ENCODE measurements around the gene RASSF5.
"Not testable (repeated sequence)": the region's sequence is repeated elsewhere in the genome, so short reads cannot be mapped to it uniquely, and the experiment has no call there.

RASSF5 gene

GRCh38 chr1:206575894-206576737 is 68.8 kb downstream of the RASSF5 start:
- no peak for DNase-seq
- in situ Hi-C loops (cut with MboI; ENCODE audit: low pct_unique_long_range_greater_than_20kb, low sequenced_read_pairs), result no loop called here

- no peak for DNase-seq
- in situ Hi-C loops (cut with MboI; ENCODE audit: low pct_unique_long_range_greater_than_20kb, low sequenced_read_pairs), result no loop called here
Measured at GRCh38 chr1:206577626-206578025, 70.3 kb downstream of the RASSF5 start.

- in situ Hi-C loops (cut with MboI; ENCODE audit: low pct_unique_long_range_greater_than_20kb, low sequenced_read_pairs), result no loop called here
- DNase-seq, result no peak
Measured at GRCh38 chr1:206578068-206578977, 71.0 kb downstream of the RASSF5 start.

- in situ Hi-C loops (cut with MboI; ENCODE audit: low pct_unique_long_range_greater_than_20kb, low sequenced_read_pairs), result no loop called here
Measured at GRCh38 chr1:206578978-206579374, 71.6 kb downstream of the RASSF5 start.

GRCh38 chr1:206579747-206580437 is 72.6 kb downstream of the RASSF5 start:
- in situ Hi-C loops (cut with MboI; ENCODE audit: low pct_unique_long_range_greater_than_20kb, low sequenced_read_pairs), result loop anchor here (10.0 kb wide), 1 partner anchor 85 kb away; no protein-coding TSS in a partner anchor
- DNase-seq, result peak; percentile 96

More at GRCh38 chr1:206578978-206579374, 71.6 kb downstream of the RASSF5 start:
- no peak for DNase-seq

- no peak for DNase-seq
- in situ Hi-C loops (cut with MboI; ENCODE audit: low pct_unique_long_range_greater_than_20kb, low sequenced_read_pairs), result loop anchor here (10.0 kb wide), 1 partner anchor 86 kb away; no protein-coding TSS in a partner anchor
Measured at GRCh38 chr1:206580438-206581113, 73.2 kb downstream of the RASSF5 start.

GRCh38 chr1:206581114-206581497 is 73.8 kb downstream of the RASSF5 start:
- in situ Hi-C loops (cut with MboI; ENCODE audit: low pct_unique_long_range_greater_than_20kb, low sequenced_read_pairs), result loop anchor here (10.0 kb wide), 1 partner anchor 86 kb away; no protein-coding TSS in a partner anchor

GRCh38 chr1:206581571-206581981 is 74.2 kb downstream of the RASSF5 start:
- peak; percentile 76 for DNase-seq
- in situ Hi-C loops (cut with MboI; ENCODE audit: low pct_unique_long_range_greater_than_20kb, low sequenced_read_pairs), result loop anchor here (10.0 kb wide), 1 partner anchor 87 kb away; no protein-coding TSS in a partner anchor

More at GRCh38 chr1:206581114-206581497, 73.8 kb downstream of the RASSF5 start:
- not testable (repeated sequence) for DNase-seq

GRCh38 chr1:206582537-206582936 is 75.2 kb downstream of the RASSF5 start:
- in situ Hi-C loops (cut with MboI; ENCODE audit: low pct_unique_long_range_greater_than_20kb, low sequenced_read_pairs), result loop anchor here (10.0 kb wide), 1 partner anchor 88 kb away; no protein-coding TSS in a partner anchor
- DNase-seq, result no peak

GRCh38 chr1:206582971-206583706 is 75.8 kb downstream of the RASSF5 start:
- DNase-seq, result no peak
- in situ Hi-C loops (cut with MboI; ENCODE audit: low pct_unique_long_range_greater_than_20kb, low sequenced_read_pairs), result loop anchor here (10.0 kb wide), 1 partner anchor 88 kb away; no protein-coding TSS in a partner anchor

GRCh38 chr1:206583707-206584648 is 76.6 kb downstream of the RASSF5 start:
- in situ Hi-C loops (cut with MboI; ENCODE audit: low pct_unique_long_range_greater_than_20kb, low sequenced_read_pairs), result loop anchor here (10.0 kb wide), 1 partner anchor 89 kb away; no protein-coding TSS in a partner anchor
- DNase-seq, result peak; percentile 89

- in situ Hi-C loops (cut with MboI; ENCODE audit: low pct_unique_long_range_greater_than_20kb, low sequenced_read_pairs), result loop anchor here (10.0 kb wide), 1 partner anchor 90 kb away; no protein-coding TSS in a partner anchor
- no peak for DNase-seq
Measured at GRCh38 chr1:206584683-206585082, 77.4 kb downstream of the RASSF5 start.

- in situ Hi-C loops (cut with MboI; ENCODE audit: low pct_unique_long_range_greater_than_20kb, low sequenced_read_pairs), result loop anchor here (10.0 kb wide), 1 partner anchor 92 kb away; no protein-coding TSS in a partner anchor
- DNase-seq, result no peak
Measured at GRCh38 chr1:206586501-206587445, 79.4 kb downstream of the RASSF5 start.

GRCh38 chr1:206587904-206588303 is 80.6 kb downstream of the RASSF5 start:
- no peak for DNase-seq
- in situ Hi-C loops (cut with MboI; ENCODE audit: low pct_unique_long_range_greater_than_20kb, low sequenced_read_pairs), result loop anchor here (10.0 kb wide), 1 partner anchor 93 kb away; no protein-coding TSS in a partner anchor

- DNase-seq, result no peak
- in situ Hi-C loops (cut with MboI; ENCODE audit: low pct_unique_long_range_greater_than_20kb, low sequenced_read_pairs), result loop anchor here (10.0 kb wide), 1 partner anchor 94 kb away; no protein-coding TSS in a partner anchor
Measured at GRCh38 chr1:206588492-206588891, 81.2 kb downstream of the RASSF5 start.

Data from KBM-7 (cell line).